ENCODE measurements around the gene NMNAT2.
A peak's percentile ranks its signal among the peaks of the same experiment; 100 is the strongest.

Gene NMNAT2

GRCh38 chr1:183363972-183364371 is 54.2 kb downstream of the NMNAT2 start:
- no peak for DNase-seq

DNA sequence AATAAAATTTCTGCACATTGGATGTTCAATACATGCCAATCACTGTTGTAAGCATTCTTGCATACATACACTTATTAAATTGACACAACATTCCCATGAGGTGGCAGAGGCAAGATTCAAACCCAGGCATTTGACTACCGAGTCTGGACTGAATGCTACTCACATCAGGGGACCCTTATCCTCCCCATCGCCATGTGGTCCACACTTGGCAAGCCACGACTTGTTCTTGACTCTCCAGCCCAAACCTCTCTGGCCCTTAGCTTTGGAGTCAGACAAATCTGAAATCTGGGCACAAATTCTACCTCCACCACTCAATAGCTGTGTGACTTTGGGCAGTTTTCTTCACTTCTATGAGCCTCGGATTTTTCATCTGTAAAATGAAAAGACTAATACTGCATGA is 57.1 kb downstream of the NMNAT2 start:
- no peak for DNase-seq

DNA sequence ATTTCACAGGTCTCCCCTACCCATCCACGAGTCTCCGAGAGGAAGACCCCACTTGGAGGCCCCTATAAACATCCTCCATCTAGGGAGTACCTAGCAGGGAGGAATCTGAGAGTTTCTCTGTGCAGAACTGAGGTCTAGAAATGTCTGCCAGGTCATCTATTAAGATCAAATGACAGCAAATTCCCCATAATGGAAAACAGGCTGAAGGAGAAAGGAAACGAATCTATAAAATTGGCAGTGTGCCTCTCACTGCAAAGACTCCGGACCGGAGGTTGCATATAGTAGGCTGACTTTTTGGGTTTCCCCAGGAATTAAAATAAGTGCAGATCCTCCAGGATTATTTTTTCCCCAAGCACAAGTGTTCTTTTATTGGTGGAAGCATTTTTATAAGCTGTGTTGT is 57.7 kb downstream of the NMNAT2 start:
- no peak for DNase-seq

- no peak for DNase-seq
Observed at GRCh38 chr1:183356534-183357182, 61.5 kb downstream of the NMNAT2 start.

DNA sequence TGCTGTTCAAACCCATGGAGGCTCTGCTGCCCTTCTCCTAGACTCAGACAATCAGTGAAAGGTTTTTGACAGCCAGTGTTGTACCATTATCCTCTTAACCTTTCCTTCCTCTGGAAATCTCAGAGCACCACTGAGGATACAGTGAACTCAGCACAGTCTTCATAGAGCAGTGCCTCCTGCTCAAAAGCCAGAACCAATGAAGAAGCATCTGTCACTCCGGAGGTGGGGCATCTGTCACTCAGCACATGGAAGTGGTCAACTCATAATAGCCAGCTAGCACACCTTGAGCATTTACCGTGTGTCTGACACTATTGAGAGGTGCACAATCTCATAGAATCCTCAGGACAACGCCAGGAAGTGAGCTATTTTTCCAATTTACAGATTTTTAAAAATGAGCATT is 62.4 kb downstream of the NMNAT2 start:
- no peak for DNase-seq

GRCh38 chr1:183355181-183355580 is 63.0 kb downstream of the NMNAT2 start:
- no peak for DNase-seq

DNA sequence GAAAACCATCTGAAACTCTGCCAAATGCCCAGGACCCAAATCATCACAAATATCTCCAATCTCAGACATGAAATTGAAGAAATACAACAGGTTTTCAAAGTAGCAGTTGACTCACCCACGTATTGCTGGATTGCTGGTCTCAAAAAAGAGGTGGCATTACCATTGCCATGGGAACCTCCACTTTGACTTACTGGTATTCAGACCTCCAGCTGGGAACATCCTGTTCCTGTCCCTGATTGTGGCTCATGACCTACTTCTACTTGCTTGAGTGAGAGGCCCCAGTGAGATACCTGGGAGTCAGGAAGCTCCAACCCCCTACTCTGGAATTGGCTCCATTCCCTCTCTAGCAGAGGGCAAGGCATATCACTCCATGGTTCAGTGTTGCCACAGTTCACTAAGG is 64.6 kb downstream of the NMNAT2 start:
- no peak for DNase-seq

DNA sequence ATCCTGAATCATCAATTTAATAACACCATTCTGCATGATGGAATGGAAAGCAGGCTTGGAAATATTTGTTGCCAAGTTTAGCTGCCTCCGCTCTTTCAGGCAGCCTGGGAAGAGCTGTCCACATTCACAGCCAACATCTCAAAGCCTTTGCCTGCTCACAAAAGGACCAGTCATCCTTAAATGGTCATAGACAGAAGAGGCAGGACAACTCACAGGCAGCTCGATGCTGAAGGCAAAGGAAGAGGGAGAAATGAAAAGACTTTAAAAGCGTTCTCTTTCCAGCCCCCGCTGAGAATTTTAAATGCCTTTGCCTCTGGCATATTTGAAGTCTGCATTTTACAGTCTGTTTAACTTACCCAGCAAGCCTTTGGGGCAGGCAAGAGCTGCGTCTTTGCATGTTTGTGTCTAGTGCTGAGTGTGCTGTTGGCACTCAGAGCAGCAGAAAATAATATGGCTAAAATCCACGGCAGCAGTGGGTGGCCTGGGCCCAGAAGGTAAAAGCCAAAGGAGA is 68.9 kb downstream of the NMNAT2 start:
- peak; percentile 70 for DNase-seq

GRCh38 chr1:183346276-183346732 is 71.9 kb downstream of the NMNAT2 start:
- no peak for DNase-seq

DNA sequence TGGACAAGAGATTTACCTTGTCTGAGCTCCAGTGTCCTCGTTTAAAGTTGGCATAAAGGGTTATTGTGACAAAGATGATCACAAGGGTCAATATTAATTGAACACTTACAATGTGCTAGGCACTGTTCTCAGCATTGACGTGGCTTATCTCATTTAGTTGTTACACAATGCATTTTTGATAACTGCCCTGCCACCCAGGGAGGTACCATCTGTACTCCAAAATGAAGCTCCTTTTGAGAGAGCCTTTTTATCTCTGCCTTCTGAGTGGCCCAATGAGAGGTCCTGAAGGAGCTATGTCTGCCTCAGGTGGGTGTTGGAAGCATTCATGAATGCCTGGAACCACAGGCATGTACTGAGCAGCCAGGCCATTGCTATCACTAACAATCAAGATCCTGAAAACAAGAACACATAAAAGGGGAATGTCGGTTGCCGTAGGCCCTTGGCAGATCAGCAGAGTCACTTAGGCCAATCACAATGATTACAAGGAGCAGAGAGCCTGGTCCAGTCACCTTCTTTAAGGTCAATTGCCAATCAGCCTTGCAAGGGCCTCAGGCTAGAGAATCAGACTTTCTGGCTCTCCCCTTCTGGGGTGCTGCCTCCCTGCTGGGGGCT is 78.5 kb downstream of the NMNAT2 start:
- DNase-seq = no peak

DNA sequence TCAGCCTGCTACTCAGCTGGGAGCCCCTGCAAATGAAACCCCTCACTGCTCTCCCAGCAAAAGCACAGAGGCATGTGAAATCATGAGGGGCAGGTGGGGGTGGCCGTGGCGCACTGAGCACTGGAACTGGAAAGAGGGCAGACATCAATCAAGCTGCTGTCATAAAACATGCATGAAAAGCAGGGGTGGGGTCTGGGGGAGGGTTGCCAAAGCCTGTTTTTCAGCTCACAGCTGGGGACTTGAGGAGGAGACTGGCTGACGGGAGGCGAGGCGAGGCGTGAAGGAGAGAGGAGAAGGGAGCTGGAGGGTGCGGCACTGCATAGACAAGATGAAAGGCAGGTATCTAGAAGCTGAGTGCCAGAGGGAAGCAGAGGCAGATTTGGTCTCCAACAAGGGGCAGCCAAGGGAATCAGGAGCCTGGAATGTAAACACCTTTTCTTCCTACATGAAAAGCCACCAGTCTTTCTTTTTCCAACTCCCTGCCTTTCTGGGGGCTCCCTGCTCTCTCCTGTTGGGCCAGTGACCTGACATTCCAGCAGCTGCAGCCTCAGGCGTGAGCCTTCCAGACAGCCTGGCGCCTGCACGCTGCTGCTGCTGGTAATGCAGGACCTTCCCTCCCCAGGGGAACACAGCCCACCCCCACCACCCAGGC is 87.0 kb downstream of the NMNAT2 start:
- DNase-seq = peak; percentile 43

- DNase-seq = no peak
Observed at GRCh38 chr1:183330335-183330734, 87.8 kb downstream of the NMNAT2 start.

DNA sequence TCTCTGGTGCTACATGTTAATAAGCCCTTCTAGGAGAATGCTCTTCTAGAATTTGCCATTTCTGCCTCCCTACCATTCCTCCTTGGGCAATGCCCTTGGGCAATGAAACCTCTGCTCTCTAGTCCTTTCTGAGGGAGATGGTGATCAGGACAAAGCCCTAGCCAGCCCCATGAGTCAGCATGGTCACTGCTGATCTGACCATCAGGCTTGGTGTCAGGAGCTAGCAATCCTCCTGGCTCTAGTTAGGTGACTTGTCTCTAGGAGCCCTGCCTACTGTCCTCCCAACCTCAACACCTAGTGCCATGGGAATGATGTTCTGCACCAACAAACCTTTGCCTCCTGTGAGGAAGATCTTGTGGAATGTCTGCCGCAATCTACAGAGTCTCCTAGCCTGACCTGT is 89.8 kb downstream of the NMNAT2 start:
- DNase-seq = no peak

DNA sequence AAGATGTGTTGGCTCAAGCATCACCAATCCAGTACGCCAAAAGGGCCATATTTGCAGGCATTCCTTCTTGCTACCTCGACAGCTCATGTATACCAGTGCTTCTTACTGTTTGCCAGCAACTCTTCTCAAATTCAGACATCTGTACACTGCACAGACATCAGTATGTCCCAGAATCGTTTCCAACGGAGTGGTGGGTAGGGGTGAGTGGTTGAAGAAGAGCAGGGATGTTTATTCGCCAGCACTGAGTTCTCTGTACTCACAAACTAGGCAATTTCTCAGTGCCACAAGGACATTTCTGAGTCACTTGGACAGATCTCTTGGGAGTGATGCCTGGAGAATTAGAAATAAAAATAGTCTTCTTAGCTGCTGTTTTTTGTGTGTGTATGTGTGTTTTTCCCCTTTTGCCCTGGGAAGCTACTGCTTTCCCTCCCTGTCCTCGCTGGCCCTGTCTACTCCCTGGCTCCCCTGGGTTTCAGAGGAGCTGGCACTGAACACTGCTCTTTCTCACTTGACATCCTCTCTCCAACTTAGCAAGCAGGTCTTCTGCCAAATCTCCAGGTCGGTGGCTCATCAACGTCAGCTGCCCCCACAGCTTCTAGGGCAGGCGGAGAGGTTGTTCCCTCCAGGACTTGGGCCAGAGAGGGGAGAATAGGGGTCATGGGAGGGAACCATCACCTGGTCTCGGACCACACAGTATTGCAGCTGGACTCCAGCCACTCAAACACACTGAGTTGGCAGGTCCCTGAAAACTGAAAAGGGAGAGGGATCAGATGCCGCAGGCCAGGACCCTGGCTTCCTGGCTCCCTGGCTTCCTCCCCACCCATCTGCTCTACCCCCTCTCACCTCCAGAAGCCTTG is 90.5 kb downstream of the NMNAT2 start:
- no peak for DNase-seq

- DNase-seq = no peak
Observed at GRCh38 chr1:183323849-183324683, 94.1 kb downstream of the NMNAT2 start.

DNA sequence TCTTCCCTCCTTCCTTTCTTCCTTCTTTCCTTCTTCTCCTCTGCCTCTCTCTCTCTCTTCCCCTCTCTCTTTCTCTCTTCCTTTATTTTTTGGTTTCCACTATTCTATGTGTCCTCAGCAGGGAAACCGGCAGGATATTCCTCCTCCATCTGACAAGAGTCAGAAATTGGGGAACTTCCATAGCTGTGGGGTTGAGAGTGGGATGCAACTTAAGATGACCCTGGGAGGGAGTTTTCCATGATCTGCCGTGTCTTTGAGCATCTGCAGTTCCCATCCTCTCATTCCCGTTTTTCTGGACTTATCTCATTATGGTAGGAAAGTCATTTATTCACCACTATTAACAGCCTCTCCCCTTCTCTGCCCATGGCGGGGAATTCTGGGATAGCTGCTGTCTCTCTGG is 98.6 kb downstream of the NMNAT2 start:
- no peak for DNase-seq

- DNase-seq = no peak
Observed at GRCh38 chr1:183319051-183319450, 99.1 kb downstream of the NMNAT2 start.

GRCh38 chr1:183318433-183318832 is 99.7 kb downstream of the NMNAT2 start:
- DNase-seq = peak; percentile 85

DNA sequence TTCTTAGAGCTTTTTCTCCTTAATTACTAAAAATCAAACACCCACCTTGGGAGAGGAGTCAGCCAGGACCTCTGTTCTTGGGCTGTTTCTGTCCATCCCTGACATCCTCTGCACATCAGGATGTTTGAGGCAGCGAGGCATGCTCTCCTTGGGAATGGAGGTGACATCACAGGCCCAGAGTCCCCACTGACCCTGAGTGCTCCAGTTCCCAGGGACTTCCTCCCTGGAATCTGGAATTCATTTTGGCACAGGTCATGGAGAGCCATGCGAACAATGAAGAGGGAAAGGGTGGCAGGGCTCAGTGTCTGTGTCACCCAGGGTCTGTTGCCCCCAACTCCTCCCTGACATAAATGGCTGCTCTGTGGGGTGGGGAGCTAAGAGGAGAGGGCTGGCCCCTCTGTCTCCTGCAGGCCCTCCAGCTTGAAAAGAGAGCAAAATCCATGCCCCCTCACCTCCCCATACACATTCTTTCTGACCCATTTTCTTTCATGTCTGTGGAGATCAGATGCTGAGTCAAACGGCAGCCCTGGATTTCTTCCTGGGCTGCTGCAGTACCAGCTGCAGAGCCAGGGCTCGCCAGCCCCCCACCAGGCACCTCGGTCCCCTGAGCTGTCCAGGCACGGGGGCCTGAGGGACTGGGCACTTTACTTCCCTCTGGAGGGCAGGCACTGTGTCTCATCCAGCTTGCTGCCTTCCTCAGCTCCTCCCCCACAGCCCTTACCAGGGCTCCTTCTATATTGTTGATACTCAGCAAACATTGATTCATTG is 102.0 kb downstream of the NMNAT2 start:
- no peak for DNase-seq

- no peak for DNase-seq
Observed at GRCh38 chr1:183313063-183313462, 105.1 kb downstream of the NMNAT2 start.

DNA sequence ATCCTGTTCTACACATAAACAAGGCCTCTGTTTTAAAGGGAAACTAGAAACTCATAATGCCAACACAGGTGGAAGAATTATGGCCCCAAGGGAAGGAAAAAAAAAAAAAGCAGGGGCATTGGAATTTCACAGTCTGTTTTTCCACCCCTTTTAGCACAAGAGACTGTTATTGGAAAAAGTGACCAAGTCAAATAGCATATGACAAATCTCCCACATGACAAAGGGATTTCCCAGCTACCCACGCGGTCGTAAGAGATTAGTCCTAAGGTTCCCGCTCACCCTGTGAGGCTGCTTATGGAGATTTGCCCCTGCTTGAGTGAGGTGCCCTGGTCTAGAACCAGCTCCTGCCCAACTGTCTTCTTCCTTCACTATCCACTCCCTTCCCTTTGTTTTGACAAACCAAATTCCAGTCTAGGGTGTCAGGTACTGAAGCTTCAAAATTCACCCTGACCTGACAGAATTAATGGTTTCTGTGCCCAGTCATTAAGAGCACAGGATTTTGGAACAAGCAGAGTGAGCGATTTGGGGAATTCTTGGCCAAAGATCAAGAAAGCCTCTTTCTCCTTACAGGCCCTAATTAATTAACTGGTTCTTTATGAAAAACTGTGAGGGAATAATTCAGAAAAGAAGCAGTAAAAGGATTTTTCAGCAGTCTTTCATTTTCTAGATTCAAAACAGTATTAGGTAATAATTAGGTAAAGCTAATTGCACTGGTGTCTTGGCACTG is 107.3 kb downstream of the NMNAT2 start:
- no peak for DNase-seq
